Stimulated activated CD4-positive, alpha-beta T cell treated with anti-CD3 and anti-CD28 coated beads, Interleukin-4, amount 100 ng/mL, for 1 hour (primary cell): ENCODE data around the gene GPR137.

Experiments
- DNase-seq: peaks from one replicate; pipeline ENCODE4 v3.0.0-alpha.2; 2020

Gene GPR137

DNA sequence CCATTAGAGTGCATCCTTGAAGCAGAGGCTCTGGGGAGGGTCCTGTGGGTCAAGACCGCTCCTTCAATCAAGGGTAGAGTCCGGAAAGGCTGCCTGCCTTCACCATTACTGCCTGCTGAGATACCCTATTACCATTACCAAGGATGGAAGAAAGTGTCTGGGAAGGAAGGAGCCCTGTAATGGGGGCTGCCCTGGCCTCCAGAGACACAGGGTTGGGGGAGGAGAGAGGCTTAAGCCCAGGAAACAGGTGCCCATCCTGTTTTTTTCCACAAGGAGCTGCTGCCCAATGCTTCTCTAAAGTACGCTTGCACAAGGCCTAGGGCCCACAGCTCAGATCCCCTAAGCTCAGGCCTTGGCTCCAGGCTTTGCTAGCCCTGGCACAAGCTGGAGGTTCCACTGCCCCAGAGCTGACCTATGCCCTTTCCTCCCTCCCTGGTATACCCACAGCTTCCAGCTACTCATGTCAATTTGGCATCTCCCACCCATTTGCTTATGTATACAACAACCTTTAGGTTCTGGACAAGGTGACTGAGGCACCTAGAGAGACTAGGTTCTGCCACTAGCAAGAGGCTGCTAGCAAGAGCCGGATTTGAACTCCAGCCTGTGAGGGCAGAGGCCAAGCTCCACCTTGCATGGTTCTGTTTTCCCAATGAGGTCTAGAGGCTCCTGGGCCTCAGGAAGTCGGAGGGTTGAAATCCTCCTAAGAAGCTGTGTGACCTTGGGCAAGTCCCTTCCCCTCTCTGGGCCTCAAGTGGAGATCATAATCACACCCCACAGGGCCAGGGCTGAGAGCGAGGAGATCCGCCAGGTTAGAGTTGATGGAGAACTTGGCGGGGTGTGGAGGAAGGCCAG is 35.9 kb upstream of the GPR137 start:
- DNase-seq = no peak

DNA sequence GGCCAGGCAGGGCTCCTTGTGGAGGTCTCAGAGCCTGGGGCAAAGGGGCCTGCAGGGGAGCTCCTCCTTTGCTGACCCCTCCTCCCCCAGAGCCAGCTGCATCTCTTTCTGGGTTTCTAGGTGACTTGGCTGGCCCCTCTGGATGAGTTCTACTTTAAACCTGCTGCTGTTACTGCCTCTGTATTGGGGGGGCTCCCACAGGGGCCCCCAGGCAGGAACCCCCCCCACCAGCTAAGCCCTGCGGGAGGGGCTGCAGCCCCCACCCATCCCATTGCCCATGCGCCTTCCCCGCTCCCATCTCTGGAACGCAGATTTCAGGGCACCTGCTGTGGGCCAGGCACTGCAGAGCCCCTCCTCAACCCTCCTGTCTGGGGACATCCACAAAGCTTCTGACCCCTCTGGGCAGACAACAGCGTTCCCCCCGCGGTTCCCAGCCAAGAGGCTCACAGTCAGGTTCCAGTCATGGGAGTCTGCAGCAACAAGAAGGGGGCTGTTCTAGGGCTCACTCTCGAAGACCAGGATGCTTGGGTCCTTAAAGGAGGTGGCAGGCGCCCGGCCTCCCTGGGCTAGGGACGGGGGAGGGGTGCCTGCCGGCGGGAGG is 35.1 kb upstream of the GPR137 start:
- no peak for DNase-seq

DNA sequence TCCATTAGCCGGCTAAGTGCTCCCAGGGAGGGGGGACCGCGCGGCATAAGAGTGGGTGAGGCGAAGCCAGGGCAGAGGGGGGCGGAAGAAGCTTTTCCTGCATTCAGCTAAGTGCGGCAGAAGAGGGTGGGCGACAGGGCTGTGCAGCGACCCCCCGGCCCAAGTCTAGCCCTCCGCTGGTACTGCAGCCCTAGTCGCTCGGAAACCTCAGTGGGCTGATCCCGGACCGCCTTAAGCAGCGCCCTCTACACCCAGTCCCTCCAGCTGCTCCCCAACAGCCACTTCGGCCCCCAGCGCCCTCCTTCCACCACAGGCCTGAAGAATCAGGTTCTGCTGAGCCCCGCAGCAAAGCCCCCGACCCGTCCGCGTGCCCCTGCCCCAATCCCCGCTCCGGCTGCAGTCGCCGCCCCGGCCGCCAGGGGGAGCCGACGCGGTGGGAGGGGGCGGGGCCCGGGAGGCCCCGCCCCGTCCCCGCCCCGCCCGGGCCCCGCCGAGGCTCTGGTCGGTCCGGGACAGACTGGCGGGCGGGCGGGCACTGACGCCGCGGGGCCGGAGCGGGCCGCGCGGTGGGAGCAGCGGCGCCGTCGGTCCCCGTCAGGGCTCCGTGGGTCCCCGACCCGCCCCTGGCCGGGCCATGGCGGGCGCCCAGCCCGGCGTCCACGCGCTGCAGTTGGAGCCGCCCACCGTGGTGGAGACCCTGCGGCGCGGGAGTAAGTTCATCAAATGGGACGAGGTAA is 34.5 kb upstream of the GPR137 start, which contains the start of gene PLCB3:
PLCB3 (plus strand) TSS at position 515 of the 737 bp plus-strand sequence; CDS start at position 635, 120 bp downstream.
- peak; percentile 64 for DNase-seq

DNA sequence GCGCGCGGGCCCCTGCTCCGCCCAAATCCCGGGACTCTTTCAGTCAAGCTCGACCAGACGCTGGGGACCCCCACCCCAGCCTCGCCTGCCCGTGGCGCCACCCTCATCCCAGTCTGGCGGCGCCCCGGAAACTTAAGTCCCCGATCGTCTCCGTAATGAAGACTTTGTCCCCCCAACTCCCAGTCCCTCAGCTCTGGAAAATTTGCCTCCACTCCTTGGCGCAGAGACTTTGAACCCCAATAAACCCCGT is 34.0 kb upstream of the GPR137 start:
- no peak for DNase-seq

DNA sequence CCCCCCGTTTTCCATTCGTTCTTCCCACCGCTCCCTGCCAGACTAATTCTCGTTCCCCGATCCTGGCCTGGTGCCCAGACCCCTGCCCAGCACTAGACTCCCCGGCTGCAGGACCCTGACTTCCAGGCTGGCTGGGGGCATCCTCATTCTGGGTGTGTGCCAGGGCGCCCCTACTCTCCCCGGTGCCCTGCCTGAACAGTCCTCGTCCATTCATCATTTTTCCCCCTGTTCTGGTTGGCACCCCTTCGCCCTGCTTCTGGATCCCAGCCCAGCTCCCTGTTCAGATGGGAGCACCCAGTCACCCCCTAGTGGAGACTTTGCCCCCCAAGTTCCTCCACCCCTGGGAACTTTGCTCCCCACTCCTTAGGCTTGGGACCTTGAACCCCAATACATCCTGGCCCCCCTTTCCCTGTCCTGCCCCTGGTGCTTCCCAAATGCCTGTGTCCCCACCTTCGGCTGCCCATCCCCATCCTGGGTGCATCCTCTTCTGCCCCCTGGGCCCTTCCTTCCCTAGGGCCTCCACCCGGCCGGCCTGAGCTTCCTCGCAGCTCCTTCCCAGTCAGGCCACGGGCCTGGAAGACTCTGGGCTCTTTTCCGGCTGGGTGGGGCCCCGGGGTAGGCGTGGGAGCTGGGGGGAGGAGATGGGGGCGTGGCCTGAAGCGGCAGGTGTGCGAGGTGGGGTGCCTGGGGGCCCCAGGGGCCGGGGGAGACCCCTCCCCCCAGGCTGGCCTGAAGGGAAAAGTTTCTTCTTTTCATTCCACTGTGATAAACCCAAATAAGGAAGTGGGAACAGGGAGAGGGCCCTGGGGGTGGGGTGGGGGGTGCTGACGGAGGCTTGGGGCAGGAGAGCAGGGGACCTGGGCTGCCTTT is 33.4 kb upstream of the GPR137 start:
- no peak for DNase-seq

DNA sequence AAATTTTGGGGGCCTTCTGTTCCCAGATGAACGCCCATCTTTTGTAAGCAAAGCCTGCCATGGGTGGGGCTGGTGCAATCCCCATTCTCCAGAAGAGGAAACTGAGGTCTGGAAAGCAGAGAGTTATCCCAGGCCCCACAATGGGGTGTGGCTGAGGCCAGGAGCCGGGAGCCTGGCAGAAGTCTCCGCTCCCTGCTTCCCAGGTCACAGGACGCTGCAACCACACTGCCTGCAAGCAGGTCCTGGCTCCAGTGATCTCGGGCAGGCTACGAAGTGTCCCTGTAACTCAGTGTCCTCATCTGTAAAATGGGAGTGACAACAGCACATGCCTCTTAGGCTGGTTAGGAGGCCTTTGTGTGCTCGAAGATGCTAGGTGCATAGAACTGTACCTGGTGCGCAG is 32.6 kb upstream of the GPR137 start:
- DNase-seq = no peak

DNA sequence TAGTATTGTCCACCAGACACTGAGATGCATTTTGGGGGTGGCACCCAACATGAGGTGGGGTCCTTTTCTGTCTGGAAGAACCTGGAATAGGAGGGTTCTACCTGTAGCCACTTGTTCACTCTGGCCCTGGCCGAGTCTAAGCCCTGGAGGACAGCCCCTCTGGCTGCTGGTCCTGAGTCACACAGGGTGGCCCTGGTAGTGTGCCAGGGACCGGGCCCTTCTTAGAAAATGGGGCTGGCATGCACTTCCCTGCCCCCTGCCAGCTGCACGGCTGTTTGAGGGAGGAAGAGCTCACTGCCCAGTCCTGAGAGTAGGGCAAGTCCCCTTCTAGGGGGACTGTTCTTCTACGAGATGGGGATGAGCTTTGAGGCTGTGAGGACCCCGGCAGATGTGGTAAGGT is 32.2 kb upstream of the GPR137 start:
- no peak for DNase-seq

DNA sequence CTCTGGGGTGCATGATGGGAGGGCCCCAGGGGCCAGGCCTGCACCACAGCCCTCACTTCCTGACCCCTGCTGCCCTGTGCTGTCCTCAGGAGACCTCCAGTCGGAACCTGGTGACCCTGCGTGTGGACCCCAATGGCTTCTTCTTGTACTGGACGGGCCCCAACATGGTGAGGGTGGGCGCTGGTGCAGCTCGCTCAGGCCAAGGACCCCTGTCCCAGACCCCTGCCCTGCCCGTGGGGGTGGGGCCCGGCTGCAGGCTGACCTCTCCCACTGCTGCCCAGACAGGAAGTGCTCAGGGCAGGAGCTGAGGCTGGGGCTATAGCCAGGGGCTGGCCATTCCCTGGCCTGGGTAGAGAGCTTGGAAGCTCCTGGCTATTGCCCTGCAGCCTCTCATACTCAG is 31.3 kb upstream of the GPR137 start:
- no peak for DNase-seq

DNA sequence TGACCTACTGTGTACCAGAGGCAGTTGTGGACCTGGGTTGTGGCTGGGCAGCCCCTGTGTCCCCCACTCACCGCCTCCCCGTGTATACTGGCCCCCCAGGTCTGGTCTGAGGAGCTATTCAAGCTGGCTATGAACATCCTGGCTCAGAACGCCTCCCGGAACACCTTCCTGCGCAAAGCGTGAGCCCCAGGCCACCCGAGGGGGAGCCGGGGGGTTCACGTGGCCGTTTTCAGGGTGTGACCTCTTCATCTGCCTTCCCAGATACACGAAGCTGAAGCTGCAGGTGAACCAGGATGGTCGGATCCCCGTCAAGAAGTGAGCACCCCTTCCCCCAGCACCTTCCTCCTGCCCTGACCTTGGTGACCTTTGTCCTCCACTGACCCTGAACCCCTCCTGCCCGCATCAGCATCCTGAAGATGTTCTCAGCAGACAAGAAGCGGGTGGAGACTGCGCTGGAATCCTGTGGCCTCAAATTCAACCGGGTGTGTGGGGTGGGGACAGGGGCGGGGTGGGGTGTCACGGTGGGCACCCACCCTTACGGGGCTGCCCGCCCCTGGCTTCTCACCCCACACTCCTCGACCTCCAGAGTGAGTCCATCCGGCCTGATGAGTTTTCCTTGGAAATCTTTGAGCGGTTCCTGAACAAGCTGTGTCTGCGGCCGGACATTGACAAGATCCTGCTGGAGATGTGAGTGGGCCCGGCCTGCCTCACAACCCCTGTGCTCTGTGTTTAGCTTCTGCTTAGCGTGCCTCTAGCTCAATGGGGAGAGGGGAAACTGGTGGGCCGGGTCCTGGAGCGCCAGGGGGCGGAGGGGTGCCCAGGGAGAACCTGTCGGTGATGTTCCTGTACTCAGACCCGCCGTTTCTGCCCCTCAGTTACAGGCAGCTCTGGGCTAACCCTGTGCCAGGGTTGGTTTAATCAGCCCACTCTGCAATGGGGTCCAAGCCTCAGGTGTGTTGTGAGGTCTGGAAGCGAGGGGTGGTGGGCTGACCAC is 30.2 kb upstream of the GPR137 start:
- DNase-seq = no peak

DNA sequence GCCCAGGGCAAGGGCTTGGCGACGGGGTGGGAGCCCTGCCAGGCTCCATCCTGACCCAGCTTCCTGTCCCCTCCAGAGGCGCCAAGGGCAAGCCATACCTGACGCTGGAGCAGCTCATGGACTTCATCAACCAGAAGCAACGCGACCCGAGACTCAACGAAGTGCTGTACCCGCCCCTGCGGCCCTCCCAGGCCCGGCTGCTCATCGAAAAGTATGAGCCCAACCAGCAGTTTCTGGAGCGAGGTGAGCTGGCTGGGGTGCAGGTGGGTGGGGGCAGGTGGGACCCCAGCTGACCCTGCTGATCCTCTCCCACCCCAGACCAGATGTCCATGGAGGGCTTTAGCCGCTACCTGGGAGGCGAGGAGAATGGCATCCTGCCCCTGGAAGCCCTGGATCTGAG is 29.3 kb upstream of the GPR137 start:
- DNase-seq = no peak

DNA sequence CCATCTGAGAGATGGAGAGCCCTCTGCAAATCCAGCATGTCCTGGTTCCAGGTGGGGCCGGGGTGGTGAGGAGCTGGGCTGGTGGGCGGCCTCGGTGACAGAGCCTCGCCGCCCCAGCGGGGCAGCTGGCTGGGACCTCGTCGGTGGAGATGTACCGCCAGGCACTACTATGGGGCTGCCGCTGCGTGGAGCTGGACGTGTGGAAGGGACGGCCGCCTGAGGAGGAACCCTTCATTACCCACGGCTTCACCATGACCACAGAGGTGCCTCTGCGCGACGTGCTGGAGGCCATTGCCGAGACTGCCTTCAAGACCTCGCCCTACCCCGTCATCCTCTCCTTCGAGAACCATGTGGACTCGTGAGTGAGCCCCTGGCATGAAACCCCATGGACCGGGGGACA is 27.3 kb upstream of the GPR137 start:
- no peak for DNase-seq

DNA sequence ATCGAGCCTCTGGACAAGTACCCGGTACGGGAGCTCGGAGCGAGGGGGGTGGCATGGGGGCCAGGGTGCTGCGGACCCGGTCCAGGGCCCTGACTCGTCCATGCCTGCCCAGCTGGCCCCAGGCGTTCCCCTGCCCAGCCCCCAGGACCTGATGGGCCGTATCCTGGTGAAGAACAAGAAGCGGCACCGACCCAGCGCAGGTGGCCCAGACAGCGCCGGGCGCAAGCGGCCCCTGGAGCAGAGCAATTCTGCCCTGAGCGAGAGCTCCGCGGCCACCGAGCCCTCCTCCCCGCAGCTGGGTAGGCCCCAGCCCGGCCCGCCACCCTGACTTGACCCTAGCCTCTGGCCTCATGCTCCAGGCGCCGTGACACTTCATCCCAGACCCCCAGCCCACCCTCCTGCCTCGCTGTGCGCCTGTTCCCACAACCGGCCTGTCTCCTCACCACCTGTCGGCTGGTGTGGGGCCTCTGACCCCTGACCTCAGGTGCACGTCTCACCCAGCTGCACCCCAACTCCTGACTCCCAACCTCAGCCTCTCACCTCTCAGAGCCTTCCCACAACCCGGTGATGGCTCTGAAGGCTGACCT is 26.6 kb upstream of the GPR137 start:
- DNase-seq = no peak

DNA sequence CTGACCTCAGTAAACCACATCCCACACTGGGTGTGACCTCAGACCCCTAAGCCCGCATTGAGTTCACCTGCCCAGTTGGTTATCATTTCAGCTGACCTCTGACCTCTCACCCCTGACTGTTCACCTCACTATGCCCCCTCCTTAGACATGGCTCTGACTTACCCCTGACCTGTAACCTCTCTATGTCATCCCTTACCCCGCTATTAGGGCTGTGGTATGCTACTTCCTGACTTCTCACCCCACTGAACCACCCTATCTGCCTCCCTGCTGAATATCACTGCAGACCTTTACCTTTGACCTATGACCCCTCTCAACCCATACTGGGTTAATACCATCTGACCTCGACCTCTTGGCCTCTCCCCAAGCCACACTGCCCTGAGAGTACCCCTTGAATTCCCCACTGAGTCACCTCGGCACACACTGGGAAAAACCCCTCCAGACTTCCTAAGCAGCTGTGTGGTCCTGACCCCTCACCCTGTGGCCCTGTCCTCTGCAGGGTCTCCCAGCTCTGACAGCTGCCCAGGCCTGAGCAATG is 26.0 kb upstream of the GPR137 start:
- no peak for DNase-seq

DNA sequence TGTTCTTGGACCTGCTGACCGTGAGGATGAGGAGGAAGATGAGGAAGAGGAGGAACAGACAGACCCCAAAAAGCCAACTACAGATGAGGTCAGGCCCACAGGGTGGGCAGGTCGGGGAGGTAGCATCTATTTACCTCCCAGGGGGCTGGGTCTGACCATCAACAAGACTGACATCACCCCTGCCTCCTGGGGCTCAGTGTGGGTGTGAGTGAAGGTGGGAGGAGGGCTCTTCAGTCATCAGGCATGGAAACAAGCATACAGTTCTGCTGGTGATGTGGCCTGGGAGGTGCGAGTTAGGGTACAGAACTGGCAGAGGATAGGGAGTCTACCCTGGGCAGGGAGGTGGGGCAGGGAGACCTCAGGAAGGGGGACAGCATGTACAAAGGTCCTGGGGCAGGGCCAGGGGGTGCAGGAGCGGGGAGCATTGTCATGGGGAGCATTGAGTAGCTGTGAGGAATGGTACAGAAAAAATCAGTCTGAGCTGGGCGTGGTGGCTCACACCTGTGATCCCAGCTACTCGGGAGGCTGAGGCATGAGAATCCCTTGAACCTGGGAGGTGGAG is 25.4 kb upstream of the GPR137 start:
- DNase-seq = no peak

DNA sequence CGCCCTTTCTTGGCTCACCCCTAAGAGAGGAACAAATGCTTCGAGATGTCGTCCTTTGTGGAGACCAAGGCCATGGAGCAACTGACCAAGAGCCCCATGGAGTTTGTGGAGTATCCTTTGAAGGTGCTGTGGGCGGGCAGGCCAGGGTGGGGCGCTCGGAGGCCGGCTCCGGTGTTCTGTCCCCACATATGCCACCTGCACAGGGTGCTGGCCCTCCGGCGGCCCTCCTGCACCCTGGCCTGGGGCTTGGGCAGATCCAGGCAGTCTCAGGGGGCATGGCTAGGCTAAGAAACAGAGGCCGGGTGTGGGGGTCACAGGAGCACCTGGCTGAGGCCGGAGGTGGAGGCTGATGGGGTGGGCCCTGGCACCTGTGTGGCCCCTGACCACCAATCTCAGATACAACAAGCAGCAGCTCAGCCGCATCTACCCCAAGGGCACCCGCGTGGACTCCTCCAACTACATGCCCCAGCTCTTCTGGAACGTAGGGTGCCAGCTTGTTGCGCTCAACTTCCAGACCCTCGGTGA is 24.0 kb upstream of the GPR137 start:
- DNase-seq = no peak

DNA sequence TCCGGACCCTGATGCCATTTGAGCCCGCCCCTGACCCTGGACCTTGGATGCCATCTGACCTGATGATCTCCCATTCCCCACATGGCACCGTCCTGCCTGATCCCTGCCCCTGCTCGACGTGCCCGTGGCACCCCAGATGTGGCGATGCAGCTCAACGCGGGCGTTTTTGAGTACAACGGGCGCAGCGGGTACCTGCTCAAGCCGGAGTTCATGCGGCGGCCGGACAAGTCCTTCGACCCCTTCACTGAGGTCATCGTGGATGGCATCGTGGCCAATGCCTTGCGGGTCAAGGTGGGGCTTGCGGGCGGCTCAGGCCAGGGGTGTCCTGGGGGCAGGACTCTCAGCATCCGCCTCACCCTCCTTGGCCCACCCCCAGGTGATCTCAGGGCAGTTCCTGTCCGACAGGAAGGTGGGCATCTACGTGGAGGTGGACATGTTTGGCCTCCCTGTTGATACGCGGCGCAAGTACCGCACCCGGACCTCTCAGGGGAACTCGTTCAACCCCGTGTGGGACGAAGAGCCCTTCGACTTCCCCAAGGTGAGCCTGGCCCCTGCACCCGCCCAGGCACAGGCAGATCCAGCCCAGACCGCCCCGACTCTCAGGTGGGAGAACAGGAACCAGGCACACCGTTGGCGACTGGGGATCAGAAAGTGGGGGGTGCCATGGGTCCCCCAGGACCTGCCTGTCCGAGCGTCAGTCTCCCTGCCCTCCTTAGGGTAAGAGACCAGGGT is 23.2 kb upstream of the GPR137 start:
- DNase-seq = no peak

DNA sequence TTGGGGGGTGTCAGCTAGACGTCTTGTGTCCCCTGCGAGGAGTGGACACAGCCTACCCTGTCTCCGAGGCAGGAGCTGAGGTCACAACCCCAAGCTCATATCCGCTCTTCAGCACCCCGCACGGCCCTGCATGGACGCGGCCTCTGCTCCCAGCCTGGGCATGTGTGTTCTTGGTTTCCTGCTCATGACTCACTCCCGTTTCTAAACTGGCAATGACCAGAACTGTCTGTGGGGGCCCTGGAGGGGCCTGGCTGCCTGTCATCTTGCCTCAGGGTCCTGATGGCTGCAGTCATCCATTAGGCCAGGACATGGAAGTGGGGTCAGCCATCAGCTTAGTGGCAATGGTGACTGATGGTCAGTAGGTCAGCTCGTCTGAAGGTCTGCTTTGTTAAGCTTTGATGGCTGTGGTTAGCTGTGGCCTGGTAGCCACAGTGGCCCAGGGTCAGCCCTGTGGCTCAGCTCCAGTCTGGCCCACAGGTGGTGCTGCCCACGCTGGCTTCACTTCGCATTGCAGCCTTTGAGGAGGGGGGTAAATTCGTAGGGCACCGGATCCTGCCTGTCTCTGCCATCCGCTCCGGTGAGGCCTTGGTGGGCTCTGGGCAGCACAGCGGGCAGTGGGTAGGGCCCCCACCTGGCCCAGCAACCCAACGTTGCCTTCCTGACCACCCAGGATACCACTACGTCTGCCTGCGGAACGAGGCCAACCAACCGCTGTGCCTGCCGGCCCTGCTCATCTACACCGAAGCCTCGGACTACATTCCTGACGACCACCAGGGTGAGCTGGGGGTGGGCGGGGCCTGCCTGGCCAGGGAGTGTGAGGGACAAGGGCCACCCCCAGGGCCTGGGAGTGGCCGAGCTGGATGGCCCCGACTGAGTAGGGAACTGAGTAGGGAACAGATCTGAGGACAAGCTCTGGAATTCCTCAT is 22.4 kb upstream of the GPR137 start:
- DNase-seq = no peak

DNA sequence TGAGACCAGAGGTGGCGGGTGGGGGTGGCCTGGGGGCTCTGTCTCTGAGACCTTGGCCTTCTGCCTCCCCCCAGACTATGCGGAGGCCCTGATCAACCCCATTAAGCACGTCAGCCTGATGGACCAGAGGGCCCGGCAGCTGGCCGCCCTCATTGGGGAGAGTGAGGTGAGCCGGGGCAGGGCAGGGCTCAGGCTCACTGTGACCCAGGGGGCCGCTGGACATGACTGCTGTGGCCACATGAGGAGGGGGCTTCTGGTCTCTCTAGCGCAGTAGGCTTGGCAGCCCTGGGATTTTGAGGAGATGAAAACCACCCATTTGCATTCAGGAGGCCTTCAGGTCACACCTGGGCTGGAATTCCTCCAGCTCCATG is 21.7 kb upstream of the GPR137 start:
- DNase-seq = no peak

DNA sequence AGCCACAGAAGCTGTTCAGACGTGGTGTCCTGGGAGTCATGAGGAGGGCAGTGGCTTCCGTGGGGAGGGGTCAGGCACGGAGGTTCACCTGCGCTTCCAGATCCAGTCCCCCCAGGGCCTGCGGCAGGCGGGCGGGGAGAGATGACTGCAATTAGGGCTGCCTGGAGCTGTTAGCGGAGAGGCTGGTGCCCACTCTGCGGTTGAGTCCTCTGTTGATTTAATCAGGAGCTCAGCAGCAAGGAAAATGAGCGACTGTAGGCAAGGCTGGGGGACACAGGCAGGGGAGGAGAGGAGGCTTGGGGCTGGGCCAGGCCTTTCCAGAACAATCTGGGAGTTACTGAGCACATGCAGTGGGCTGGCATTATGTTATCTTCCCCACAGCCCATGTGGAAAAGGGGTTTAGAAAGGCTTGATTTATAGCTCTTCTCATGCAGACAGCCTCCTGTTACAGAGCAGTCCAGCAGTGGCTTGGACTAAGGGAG is 21.2 kb upstream of the GPR137 start:
- DNase-seq = no peak
